ENCODE data around the gene CLCA1. TPM values are rescaled to one million over a fixed set of nuclear protein-coding genes. Genes with fewer than 3 reads are reported as not detected.

The CLCA1 gene
- total RNA-seq, 1 donor from 2014 or later: not detected

DNA sequence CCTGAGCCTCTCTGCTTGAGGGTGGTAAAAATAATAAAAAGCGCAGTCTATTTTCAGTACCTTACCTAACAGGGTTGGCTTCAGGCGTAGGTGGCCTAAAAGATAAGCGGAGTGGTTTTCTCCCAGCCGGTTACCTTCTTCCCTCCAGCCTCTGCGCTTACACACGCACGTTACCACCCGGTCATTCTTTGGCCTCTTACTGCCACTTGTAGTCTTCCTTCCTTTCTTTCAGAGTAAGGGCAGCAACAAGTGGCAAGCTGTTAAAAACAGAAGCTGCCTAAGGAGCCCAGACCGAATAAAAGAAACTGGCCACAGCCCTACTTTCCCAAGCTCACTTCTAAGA is 35.4 kb downstream of the CLCA1 start:
- no peak for DNase-seq

DNA sequence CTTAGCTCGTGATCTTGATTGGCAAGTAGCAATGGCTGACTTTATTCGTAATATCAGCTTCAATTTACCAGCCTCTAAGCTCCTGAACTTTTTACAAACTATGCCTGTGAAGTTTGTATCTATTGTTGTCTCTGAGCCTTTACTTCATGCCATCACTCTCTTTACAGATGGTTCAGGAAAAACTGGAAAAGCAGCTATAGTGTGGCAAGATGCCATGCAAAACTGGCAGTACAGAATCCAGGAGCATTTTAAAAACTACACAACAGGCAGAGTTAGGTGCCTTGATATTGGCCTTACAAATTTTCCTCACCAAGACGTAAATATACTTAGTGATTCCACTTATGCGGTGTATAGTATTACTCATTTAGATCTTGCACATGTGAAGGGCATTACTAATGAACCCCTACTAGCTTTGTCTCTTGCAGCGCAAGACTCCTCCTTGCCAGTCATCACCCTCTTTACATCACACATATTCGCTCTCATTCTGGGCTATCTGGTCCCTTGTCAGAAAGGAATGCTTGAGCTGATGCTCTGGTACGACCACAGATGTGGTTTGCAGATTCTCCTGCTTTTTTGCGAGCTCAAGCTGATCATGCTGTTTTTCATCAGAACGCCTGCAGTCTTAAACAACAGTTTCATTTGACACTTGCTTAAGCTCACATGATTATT is 36.3 kb downstream of the CLCA1 start:
- peak; percentile 52 for DNase-seq

DNA sequence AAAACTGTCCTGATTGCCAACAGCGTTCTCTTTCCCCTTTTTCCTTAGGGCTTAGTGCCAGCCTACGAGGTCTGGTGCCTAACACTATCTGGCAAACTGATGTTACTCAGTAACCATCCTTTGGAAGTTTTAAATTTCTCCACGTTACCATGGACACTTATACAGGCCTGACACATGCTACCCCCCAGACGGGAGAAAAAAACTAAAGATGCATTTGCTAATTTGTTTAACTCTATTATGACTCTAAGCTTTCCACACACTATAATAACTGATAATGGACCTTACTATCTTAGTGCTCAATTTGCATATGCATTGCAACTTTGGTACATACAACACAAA is 36.8 kb downstream of the CLCA1 start:
- no peak for DNase-seq

DNA sequence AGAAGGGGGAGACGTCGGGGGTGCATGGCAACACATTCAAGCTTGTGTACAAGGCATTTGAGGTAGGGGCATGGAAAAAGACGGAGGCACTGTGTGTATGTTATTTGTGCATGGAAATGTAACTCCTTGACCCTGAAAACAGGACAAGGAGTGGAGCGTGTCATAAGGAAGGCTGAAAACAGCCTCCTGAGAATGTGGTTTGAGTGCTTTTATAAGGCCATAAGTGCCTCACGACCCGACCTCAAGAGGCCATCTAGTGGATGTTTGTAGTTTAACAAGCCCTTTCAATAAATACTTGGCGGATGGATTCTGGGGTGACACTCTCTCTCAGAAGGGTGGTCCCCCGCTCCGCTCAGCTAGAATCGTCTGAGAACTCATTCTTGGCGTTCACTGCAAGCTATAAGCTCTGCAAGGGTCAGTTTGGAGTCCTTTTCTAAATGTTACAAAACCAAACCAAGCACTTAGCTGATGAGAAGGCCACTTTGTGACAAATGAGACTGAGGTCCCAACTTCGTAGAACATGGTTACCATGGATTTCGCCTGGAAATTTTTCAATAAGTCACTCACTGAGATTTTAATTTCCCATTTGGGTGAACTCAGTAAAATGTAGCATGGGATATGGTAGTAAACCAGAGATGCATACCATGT is 39.3 kb downstream of the CLCA1 start:
- DNase-seq: no peak

DNA sequence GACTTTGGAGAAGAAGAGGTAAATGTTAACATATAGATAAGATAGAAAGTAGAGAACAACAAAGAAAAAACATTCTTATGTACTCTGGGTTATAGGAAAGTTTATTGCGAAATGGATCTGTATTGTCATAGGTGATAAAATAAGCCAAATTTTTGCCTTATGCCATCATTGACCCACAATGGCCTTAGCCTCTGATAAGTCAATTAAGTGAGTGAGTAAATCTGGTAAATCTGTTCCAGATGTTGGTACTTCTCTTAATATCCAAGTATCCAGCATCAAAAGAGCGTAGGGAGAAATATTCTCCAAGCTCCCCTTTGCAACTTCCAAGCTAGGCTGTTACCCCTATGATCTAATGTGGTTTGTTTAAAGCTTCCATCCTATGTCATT is 39.8 kb downstream of the CLCA1 start:
- DNase-seq: no peak

DNA sequence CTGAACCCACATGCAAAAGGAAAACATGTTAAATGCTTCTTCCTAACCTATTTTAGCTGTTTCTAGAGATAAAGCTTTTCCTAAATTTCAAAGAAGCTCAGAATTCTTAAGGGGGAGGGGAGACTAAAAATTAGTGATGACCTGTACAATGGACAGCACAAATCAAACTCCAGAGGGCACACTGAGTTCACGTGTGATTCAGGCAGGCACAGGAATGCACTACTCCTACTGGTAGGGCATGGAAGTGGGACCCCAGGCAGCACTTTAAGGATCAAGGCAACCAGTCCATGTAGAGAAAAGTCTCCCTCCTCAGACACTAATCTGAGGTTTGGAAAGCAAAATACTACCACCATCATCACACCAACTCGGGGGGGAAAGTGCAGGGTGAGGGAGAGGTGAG is 46.9 kb downstream of the CLCA1 start:
- no peak for DNase-seq

DNA sequence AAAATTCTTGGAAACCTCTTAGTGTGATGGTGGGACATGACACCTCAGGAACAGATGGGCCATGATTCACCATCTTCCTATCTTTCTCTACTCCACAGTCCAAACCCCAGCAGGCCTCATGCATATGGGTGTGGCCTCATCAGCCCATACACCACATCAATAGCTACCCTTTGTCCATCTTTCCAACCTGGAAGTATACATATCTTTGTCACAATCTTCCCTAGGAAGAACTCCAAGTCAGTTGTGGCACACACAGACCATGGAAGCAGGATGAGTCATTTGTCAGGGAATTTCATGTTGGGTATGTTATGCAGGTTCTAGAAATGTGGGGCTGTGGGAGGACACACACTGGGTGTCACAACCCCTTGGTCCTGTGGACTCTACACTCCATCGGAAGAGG is 47.6 kb downstream of the CLCA1 start:
- no peak for DNase-seq

DNA sequence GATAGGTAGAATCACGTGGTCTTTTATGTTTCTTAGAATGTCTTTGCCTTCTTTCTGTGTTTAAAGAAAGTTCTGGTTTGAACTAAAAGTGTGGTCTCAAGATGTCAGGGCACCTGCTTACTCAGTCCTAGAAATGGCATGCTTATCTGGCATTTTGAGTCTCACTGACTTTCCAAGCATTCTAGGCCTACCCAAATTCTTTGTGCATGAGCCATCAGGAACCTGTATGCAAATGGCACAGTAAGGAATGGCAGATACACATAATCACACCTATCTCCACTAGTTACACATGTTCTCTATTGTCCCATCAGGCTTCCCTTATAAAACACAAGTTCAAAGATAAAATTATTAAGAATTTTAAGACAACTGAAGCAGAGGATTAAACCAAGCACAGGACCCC is 48.6 kb downstream of the CLCA1 start:
- no peak for DNase-seq

DNA sequence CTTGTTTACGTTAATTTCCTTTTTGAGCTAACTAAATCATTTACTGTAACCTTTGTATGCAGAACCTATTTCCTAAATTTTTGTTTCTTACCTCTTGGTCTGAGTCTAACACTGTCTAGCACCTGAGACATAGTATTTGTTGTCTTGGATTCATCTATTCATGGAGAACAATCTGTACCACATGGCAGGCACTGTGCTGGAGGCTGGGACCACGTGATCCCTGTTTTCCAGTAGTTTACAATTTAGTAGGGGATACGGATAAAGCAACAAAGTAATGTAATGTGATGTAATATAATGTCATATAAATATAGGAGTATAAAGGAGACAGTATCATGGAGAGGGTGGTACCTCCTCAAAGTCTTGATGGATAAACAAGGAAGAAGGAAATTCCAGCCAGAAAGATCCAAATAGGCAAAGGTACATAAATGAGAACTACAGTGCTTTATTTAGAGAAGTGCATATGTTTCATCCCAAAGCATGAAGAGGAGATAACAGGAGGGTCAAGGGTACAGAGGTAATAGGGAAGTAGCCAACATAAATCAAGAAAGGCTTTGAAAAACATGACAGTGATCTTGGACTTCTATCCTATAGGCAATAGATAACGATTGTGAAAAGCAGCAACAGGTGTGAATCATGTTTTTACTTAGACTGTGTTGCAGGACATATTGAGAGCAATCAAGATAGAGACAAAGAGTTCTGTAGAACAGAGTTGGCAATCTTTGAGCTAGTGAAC is 52.2 kb downstream of the CLCA1 start:
- no peak for DNase-seq

DNA sequence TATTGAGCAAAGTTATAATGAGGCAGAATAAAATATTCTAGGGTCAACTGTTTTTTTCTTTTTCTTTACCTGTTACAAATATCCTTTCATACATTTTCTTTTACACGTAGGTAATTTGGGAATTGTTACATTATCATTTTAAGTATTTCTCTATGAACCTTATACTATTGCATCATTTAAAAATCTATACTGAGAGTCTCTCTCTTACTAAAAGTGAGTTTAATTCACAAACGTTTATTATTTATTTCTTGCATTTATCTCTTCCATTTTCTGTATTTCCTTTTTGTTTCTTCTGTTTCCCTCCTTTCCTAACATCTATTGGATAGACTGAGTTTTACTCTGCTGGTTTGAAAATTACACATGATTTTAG is 52.8 kb downstream of the CLCA1 start:
- no peak for DNase-seq

DNA sequence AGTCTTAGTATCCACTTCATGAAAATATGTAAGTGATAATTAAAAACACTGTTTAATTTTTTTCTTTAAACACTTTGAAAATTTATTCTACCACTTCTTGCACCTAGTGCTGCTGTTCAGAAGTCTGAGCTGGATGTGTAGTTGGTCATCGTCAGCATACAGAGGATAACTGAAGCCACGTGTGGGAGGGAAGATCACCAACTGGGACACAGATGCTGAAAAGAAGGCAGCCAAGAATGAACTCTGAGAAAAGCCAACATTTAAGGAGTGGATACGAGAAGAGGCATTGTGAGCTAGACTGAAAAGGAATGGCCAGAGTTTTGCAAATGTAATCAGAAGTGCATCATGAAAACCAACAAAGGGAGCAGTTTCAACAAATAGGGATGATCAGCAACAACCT is 53.5 kb downstream of the CLCA1 start:
- no peak for DNase-seq

DNA sequence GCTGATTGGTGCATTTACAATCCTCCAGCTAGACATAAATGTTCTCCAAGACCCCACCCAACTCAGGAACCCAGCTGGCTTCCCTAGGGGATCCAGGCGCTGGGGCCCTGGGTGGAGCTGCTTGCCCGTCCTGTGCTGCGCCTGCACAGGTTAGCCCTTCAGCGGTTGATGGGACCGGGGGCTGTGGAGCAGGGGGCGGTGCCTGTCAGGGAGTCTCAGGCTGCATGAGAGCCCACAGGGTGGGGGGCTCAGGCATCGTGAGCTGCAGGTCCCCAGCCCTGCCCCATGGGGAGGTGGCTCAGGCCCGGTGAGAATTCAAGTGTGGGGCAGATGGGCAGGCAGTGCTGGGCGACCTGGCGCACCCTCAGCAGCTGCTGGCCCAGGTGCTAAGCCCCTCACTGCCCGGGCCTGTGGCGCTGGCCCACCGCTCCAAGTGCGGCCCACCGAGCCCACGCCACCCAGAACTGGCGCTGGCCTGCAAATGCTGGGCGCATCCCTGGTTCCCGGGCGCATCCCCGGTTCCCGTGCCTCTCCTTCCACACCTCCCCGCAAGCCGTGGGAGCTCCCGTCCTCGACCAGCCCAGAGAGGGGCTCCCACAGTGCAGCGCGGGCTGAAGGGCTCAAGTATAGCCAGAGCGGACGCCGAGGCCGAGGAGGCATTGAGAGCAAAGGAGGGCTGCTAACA is 55.1 kb downstream of the CLCA1 start:
- DNase-seq: no peak

DNA sequence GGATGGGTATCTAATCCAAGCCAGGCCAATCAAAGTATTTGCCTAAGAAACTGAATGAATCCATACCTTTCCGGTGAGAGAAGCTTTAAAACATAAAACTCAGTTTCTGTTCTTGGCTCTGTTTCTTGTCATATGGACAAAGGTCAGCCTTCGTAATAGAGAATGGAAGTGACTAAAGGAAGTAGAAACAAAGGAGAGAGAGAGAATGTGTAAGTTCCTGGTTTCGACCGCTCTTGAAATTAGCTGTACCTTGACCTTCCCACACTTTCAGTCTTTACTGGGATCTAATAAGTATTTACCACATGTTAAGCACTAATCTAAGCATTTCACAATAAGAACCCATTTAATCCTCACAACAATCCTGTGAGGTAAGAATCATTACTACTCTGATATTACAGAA is 58.6 kb downstream of the CLCA1 start:
- no peak for DNase-seq

DNA sequence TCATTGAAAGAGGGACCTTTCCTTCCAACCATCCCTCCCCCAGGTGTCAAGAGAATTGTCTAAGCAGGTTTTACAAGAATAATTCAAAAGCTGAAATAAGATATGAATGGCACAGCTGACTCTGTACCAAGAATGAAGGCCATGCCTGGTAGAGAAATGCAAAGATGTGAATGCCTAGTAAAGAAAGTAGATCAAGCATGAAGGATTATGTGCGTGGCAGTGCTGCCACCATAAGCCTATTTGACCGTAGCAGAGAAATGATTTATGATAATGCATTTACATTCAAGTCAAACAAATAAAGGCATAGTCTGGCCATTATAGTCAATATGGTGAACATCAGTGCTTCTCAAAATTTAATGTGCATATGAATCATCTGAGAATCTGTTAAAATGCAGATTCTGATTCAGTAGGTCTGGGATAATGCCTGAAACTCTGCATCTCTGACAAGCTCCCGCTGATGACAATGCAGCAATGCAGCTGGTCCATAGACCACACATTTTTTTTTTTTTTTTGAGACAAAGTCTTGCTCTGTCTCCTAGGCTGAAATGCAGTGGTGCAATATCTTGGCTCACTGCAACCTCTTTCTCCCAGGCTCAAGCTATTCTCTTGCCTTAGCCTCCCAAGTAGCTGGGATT is 61.6 kb downstream of the CLCA1 start:
- no peak for DNase-seq

DNA sequence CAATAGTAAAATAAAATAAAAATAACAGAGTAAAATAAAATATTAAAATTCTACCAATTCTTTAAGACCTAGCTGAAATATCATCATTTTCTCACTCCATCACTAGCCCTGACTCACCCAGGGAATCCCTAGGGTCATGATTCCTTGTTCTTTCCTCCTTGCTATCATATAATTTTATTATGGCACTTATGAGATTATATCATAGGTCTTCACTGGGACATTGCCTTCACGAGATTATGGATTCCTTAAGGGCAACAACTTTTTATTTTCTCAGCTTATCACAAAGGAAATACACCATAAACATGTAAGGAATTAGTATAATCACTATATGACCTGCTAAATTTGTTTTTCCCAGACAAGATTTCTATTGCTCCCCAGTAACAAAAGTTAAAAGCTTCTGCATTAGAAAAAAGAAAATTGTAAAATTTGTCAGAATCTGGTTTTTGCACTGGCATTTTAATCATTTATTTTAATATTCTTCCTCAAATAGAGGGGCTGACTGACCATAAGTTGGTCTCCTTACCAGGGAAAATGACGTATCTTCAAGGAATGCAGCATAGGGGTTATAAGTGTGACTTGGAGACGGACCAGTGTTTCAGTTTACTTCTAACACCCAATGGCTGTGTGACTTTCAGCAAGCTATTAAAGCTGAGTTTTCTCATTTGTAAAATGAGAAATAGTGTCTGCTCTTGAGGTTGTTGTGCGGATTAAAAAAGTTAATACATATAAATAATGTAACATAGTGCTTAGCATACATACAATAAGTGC is 69.4 kb downstream of the CLCA1 start:
- no peak for DNase-seq

DNA sequence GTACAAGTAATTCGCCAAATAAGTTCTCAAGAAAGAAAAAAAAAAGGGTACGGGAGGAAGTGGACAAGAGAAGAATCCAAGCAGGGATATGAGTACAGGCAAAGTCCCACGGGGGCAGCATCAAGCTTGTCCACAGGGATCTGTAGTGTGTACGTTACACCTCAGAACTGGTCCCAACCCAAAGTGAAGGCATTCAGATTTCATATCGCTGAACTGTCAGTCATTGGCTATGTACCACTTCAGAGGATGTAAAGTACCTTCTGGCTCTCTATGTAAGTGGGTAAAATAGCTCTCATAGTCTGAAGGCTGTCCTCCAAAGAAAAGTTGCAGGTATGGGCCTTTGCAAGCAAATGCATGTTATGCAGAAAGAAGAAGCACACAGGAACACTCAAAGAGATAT is 70.0 kb downstream of the CLCA1 start:
- DNase-seq: no peak

DNA sequence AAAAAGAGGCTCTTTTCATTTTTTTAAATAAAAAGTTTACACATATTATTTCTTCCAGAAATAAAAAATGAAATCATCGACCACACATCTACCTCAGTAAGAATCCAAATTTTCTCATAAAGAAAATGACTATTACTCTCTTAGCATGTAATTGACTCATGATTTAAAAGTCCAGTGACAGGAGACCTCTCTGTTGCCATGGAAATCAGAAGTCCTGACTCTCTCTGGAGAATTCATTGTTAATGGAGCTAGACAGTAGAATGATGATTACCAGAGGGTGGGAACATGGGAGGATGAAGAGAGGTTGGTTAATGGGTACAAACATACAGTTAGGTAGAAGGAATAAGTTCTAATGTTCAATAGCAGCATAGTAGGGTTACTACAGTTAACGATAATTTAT is 73.1 kb downstream of the CLCA1 start:
- no peak for DNase-seq

DNA sequence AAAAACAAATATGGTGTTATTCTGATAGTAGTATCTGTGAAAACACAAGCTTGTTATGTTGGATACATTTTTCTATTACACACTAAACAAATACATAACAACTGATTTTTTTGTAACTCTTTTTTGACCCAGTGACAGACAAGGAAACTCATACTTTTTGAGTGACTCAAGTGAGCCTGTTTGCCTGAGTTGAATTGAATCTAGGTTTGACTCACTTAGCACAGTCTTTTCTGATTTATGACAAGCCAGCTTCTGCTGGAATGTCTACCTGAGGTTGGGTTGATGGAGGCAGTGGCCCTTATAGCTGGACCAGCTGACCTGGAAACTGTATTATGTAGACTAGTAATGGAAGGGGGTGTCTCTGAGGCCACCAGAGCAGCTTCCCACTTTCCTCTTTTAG is 73.9 kb downstream of the CLCA1 start:
- no peak for DNase-seq

DNA sequence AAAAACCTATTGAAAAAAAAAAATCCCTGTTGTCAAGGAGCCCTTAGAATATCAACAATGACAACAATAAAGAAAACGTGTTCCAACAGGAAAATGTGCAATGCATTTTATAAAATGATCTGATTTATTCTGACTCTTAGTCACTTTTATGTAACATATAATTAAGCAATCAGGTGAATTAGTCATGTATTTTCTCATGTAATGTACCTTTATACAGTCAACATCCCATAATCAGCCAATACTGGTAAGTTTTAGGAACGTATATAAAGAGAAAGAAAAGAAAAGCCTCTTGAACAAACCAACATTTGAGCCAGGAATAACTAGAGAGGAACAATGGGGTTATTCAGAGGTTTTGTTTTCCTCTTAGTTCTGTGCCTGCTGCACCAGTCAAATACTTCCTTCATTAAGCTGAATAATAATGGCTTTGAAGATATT is 78.1 kb downstream of the CLCA1 start, which contains the start of gene CLCA4:
CLCA4 (plus strand) TSS at position 292 of the 435 bp plus-strand sequence; CDS start at position 334, 42 bp downstream.
- no peak for DNase-seq

DNA sequence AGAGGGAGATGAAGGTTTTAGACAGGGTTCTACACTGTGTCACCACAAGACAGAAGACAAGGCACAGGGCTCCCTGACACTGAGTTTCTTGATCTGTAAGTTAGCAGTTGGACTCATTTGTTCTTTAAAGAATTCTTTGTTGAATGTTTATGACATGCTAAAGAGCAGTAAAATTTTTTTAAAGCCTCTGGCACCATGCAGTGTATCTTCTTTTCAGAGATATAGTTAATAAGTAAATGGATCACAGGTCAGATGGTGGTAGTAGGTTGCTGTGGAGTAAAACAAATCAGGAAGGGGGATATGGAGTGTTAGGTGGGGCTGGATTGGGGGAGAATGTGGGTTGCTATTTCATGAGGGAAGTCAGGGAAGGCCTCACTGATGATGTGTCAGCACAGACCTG is 80.1 kb downstream of the CLCA1 start:
- DNase-seq: no peak

Measured in tongue (tissue), 2 donors.